NCI-H2196 (cell line): ENCODE measurements around the gene FASN.

Experiments used
- DNase-seq: peaks from one replicate; lab custom pipeline; 2025; ENCODE audit not compliant: unreplicated experiment; lab: John Stamatoyannopoulos, UW

FASN gene

DNA sequence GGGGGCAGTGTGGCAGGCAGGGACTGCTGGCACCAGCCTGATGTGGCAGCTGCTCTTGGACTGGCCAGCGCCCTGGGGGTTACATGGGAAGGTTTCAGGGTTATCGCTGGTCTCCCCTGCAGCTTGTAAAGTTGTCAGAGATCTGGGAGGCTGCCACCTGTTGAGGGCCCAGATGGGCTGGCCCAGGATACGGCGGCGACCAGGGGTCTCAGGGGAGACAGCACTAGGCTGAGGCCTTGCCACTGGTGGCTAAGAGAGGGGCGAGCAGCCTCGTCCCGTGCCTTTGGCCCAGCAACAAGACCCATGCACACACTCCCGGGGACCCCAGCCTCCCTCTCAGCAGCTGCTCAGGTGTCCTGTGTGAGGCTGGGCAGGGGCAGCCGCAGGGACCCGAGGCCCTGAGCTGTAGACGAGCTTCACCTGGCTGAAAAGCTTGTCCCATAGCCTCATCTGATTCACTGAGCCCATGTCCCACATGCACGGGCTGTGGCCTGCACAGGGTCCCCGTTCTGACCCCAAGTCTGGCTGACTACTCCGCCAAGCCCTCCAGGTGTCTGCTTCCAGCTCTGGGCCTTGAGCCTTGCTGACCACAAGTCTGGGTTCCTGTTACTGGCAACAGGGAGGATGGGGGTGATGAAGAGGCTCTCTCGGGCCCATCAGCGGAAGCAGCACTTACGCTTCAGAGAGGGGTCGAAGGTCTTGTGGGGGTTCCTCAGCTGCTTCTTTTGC, 38.6 kb downstream of the FASN start:
- no peak for DNase-seq

- no peak for DNase-seq
These were observed 39.2 kb downstream of the FASN start for GRCh38 chr17:82058855-82059249.

- DNase-seq, result no peak
These were observed 39.7 kb downstream of the FASN start for GRCh38 chr17:82058230-82058854.

- no peak for DNase-seq
These were observed 41.1 kb downstream of the FASN start for GRCh38 chr17:82056729-82057621.

DNA sequence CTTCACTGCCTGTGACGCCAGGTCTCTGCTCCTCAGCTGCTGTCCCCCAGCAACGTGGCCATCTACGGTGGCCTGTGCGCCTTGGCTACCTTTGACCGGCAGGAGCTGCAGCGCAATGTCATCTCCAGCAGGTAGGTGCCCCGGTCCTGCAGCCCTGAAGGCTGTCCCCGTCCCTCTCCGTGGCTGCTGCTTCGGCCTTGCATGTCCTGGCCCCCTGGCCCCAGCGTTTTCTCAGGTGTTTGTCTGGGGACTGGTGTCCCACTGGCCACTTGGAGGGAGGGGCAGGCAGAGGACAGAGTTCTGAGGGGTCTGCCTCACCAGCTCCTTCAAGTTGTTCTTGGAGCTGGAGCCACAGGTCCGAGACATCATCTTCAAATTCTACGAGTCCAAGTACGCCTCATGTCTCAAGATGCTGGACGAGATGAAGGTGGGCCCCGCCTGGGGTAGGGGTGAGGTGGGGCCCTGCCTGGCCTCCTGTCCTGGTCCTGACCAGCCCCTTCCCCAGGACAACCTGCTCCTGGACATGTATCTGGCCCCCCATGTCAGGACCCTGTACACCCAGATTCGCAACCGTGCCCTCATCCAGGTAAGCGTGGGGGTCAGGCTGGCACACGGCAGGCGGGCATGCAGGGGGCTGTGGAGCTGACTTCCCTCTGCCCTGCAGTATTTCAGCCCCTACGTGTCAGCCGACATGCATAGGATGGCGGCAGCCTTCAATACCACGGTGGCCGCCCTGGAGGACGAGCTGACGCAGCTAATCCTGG, 41.9 kb downstream of the FASN start:
- no peak for DNase-seq

DNA sequence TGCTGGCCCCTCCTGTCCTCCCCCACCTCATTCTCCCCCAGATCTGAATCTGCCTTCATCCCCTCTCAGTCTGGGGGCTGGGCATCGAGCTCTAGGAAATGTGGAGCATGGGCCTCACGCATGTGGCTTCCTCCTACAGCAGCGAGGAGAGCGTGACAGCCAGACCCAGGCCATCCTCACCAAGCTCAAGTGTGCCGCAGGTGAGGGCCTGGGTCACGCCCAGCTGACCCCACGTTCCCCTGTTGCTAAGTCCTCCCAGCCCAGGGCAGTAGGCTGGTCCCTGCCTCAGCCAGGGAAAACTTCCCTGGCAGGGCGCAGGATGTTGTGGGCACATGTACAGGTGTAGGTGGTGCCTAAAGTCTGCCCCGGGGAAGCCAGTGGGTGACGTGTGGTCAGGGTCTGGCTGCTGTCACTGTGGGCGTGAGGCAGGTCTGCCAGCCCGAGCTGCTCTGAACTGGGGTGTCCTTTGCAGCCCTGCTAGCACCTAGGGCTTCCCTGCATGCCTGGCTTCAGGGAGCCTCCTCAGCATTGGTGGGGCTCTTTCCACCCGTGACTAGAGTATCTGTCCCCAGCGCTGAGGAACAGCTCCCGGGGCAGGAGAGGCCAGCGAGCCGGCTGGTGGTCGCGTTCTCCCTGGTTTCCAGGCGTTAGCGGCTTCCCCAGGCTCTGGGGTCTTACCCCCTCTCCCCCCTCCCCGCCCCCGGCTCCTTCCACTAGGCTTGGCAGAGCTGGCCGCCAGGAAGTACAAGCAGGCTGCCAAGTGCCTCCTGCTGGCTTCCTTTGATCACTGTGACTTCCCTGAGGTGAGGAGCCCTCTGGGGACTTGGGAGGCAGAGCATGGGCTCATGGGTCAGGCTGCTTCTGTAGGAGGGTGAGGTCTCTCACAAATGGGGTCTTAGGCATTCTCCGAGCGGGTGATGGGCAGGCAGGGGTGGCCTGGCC, 42.7 kb downstream of the FASN start:
- DNase-seq, result no peak

DNA sequence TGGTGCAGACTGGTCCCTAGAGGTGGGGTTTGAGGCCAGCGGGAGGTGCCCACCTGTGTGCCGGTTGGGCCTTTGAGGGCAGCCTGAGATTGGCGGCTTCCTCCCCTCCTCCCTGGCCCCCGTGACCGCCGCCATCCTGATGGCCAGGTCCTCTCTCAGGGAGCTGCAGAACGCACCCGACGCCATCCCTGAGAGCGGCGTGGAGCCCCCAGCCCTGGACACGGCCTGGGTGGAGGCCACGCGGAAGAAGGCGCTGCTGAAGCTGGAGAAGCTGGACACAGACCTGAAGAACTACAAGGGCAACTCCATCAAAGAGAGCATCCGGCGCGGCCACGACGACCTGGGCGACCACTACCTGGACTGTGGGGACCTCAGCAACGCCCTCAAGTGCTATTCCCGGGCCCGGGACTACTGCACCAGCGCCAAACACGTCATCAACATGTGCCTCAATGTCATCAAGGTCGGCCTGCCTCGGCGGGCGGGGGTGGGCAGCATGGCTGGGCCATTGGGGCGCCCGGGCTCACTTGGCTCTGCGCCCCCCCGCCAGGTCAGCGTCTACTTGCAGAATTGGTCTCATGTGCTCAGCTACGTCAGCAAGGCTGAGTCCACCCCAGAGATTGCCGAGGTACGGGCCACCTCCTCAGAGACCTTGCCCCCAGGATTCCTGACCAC, 43.5 kb downstream of the FASN start:
- DNase-seq, result no peak

- no peak for DNase-seq
These were observed 44.3 kb downstream of the FASN start for GRCh38 chr17:82053556-82054263.

GRCh38 chr17:82053130-82053529, 44.9 kb downstream of the FASN start:
- DNase-seq, result no peak

- DNase-seq, result no peak
These were observed 45.4 kb downstream of the FASN start for GRCh38 chr17:82052638-82053059.

GRCh38 chr17:82051776-82052637, 46.0 kb downstream of the FASN start, which contains the start of the genes GPS1 and RFNG:
GPS1 (plus strand) TSS chr17:82051898; CDS start chr17:82051932, 34 bp downstream.
RFNG (minus strand) TSS chr17:82051811; CDS start chr17:82051766, 45 bp downstream.
- DNase-seq, result peak; percentile 83

DNA sequence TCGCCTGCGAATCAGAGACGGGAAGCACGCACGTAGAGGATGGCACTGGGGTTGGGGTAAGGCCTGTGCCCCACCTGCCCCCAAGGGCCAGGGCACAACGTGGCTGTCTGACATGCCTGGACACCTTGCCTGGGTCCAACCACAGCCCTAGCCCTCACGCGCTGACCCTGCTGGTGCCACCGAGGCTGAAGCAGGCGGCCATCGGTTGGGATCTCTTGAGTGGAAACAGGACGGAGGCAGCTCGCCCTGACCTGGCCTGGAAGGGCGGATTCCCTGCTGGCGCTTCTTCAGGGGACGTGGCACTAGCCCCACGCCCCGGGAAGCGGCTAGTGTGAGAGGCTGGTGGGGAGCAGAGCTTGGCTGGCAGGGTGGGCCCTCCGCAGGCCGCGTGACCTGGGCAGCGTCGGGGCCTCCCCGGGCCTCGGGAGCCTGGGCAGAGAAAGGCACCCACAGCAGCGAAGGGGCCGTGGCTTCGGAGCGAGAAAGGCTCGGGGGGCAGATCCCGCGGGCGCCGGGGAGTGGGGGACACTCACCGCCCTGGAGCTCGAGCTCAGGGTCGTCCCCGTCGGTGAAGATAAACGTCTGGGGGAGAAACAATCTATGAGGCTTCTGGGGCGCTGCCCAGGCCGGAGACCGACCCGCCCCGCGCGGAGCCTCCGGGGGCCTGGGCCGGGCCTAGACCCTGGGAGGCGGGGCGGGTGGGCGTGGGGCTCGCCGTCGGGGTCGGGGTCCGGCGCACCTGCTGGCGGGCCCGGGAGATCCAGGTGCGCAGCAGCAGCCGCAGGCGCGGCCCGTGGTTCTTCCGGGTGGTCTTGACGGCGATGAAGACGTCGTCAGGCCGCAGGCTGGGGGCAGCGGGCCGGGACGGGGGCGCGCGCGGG, 47.0 kb downstream of the FASN start:
- no peak for DNase-seq

GRCh38 chr17:82050152-82050760, 47.8 kb downstream of the FASN start:
- DNase-seq, result no peak

GRCh38 chr17:82049521-82049971, 48.5 kb downstream of the FASN start:
- DNase-seq, result no peak

GRCh38 chr17:82049106-82049505, 48.9 kb downstream of the FASN start:
- no peak for DNase-seq

DNA sequence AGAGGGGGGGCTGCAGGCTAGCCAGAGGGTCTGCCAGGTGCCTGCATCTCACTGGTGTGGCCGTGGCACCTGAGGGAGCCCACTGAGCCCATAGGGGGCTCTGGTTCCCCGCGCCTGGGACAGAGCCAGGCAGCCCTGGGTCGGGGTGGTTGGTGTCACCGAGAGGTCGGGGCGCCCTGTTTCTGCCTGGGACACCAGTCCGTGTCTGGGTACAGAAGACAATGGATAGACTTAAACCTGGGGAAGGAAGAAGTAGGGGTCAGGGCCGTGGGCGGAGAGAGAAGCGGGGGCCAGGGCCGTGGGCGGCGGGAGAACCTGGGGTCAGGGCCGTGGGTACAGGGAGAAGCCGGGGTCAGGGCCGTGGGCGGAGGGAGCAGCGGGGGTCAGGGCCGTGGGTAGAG, 49.5 kb downstream of the FASN start:
- DNase-seq, result no peak
